Astrocyte (in vitro differentiated cells and primary cell): ENCODE measurements around the gene CEACAM5. TPM values are rescaled to one million over a fixed set of nuclear protein-coding genes. Genes with fewer than 3 reads are reported as not detected.

Experiments used
- DNase-seq: peaks from one replicate; pipeline ENCODE4 v3.0.0-alpha.2; 2010; ENCODE audit warnings: low read depth
- FAIRE-seq: peaks from 2 replicates; lab custom pipeline; 2011; peaks lifted over from hg19 to GRCh38; lab: Jason Lieb, UNC
- H2AFZ ChIP-seq: 2 replicates; pipeline ENCODE4 v1.6.0; 2012; ENCODE audit warnings: low read depth, low read length, inconsistent platforms
- H3K27ac ChIP-seq: 2 replicates; pipeline ENCODE4 v1.5.1; 2011; ENCODE audit warnings: low read depth, low read length, inconsistent platforms
- H3K27me3 ChIP-seq: 2 replicates; pipeline ENCODE4 v1.6.0; 2011; ENCODE audit warnings: low read length, inconsistent platforms; ENCODE audit not compliant: insufficient read depth
- H3K36me3 ChIP-seq: 2 replicates; pipeline ENCODE4 v1.5.1; 2011; ENCODE audit warnings: low read length, inconsistent platforms; ENCODE audit not compliant: insufficient read depth
- H3K4me1 ChIP-seq: 2 replicates; pipeline ENCODE4 v1.5.1; 2011; ENCODE audit warnings: low read length, inconsistent platforms; ENCODE audit not compliant: insufficient read depth
- H3K4me2 ChIP-seq: 2 replicates; pipeline ENCODE4 v1.6.0; 2012; ENCODE audit warnings: low read length, inconsistent platforms
- H3K4me3 ChIP-seq: 2 replicates; pipeline ENCODE4 v1.5.1; 2011; ENCODE audit warnings: low read depth, mild to moderate bottlenecking, low read length, inconsistent platforms; ENCODE audit not compliant: insufficient read depth
- H3K79me2 ChIP-seq: 2 replicates; pipeline ENCODE4 v1.6.0; 2012; ENCODE audit warnings: mild to moderate bottlenecking, low read length, inconsistent platforms; ENCODE audit not compliant: insufficient read depth
- H3K9ac ChIP-seq: 2 replicates; pipeline ENCODE4 v1.6.0; 2012; ENCODE audit warnings: mild to moderate bottlenecking, low read length, inconsistent platforms
- H3K9me3 ChIP-seq: 2 replicates; pipeline ENCODE4 v1.5.1; 2012; ENCODE audit warnings: low read depth, mild to moderate bottlenecking, low read length, inconsistent platforms; ENCODE audit not compliant: insufficient read depth
- H4K20me1 ChIP-seq: 2 replicates; pipeline ENCODE4 v1.6.0; 2012; ENCODE audit warnings: low read length, inconsistent platforms; ENCODE audit not compliant: insufficient read depth
- H3K27ac Mint-ChIP-seq: one replicate; pipeline ENCODE4 v1.8.0; 2021; ENCODE audit warnings: mild to moderate bottlenecking, mixed read lengths; ENCODE audit not compliant: unreplicated experiment
- H3K27me3 Mint-ChIP-seq: one replicate; pipeline ENCODE4 v1.8.0; 2021; ENCODE audit warnings: low read depth, mixed read lengths; ENCODE audit not compliant: unreplicated experiment
- H3K36me3 Mint-ChIP-seq: one replicate; pipeline ENCODE4 v1.8.0; 2021; ENCODE audit warnings: low read depth, mixed read lengths; ENCODE audit not compliant: unreplicated experiment
- H3K4me1 Mint-ChIP-seq: one replicate; pipeline ENCODE4 v1.8.0; 2021; ENCODE audit warnings: low read depth, mixed read lengths; ENCODE audit not compliant: unreplicated experiment
- H3K4me3 Mint-ChIP-seq: one replicate; pipeline ENCODE4 v1.8.0; 2021; ENCODE audit warnings: mild to moderate bottlenecking, moderate library complexity, mixed read lengths; ENCODE audit not compliant: unreplicated experiment
- H3K9me3 Mint-ChIP-seq: one replicate; pipeline ENCODE4 v1.8.0; 2021; ENCODE audit warnings: mild to moderate bottlenecking, mixed read lengths; ENCODE audit not compliant: unreplicated experiment
- CTCF ChIP-seq: IDR thresholded peaks from 2 replicates; pipeline ENCODE4 v1.5.1; 2011; ENCODE audit warnings: low read depth, mild to moderate bottlenecking, inconsistent platforms, low read length, moderate library complexity; ENCODE audit not compliant: insufficient read depth
- EZH2 ChIP-seq: IDR thresholded peaks from 2 replicates; pipeline ENCODE4 v1.6.1; 2012; ENCODE audit warnings: mild to moderate bottlenecking, low read length, inconsistent platforms; ENCODE audit not compliant: insufficient read depth
- total RNA-seq: library from RNA; stranded (reverse); gene quantifications from 2 replicates; pipeline ENCODE4 v1.2.1, GENCODE V29; 2021

The CEACAM5 gene
- total RNA-seq, 1 donor from 2014 or later: not detected

GRCh38 chr19:41687419-41687818 lies 21.0 kb upstream of the CEACAM5 start:
- no peak for FAIRE-seq
- Mint-ChIP-seq H3K27me3 (peaks cover 89% of the 10 kb centered on the region), H3K4me1 (no peaks in the 10 kb centered on the region), H3K27ac (no peak overlapping the region), H3K4me3 (no peak overlapping the region), H3K36me3 (no peaks in the 10 kb centered on the region), H3K9me3 (peaks cover 2% of the 10 kb centered on the region)
- no peak overlapping the region for H3K9ac ChIP-seq
- no peak overlapping the region for H3K4me3 ChIP-seq
- no peaks in the 10 kb centered on the region for H3K27me3 ChIP-seq
- no peak overlapping the region for H3K4me2 ChIP-seq
- no peaks in the 10 kb centered on the region for H3K36me3 ChIP-seq
- no peak for TF ChIP-seq EZH2
- no peak overlapping the region for H3K27ac ChIP-seq
- H3K9me3 ChIP-seq: no peaks in the 10 kb centered on the region
- no peaks in the 10 kb centered on the region for H3K4me1 ChIP-seq
- no peak for DNase-seq
- H3K79me2 ChIP-seq: no peaks in the 10 kb centered on the region
- H4K20me1 ChIP-seq: no peaks in the 10 kb centered on the region
- no peak overlapping the region for H2AFZ ChIP-seq

DNA sequence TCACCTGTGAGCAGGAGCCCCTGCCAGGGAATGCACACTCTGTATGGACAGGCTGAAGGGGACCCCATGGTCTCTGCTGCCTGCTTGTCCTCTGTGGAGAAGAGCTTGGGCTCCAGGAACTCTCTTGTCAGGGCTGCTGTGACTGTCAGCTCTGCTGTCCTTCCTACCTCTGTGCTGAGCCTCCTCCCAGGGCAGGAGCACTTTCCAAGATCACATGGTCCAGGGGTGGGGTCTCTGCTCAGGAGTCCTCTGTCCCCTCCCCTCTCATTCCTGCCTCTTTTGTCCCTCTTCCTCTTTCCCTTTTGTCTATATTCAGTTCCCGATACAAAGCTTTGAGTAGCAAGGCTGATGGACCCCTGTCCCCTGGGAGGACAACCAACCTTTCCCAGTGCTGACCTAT lies 20.3 kb upstream of the CEACAM5 start, which contains the start of gene CEACAM7:
Gene CEACAM7, minus strand, starts transcription at position 173 of the 400 bp plus-strand sequence. Its CDS starts 105 bp downstream, at position 68.
- H3K36me3 Mint-ChIP-seq: no peaks in the 10 kb centered on the region
- no peaks in the 10 kb centered on the region for H3K36me3 ChIP-seq
- FAIRE-seq: no peak
- no peaks in the 10 kb centered on the region for H3K79me2 ChIP-seq
- no peak within 1 kb of the TSS for H3K27ac Mint-ChIP-seq
- no peaks in the 10 kb centered on the region for H3K27me3 ChIP-seq
- no peak within 1 kb of the TSS for H2AFZ ChIP-seq
- no peak within 1 kb of the TSS for H3K27ac ChIP-seq
- no peak within 1 kb of the TSS for H3K4me3 ChIP-seq
- TF ChIP-seq EZH2: no peak
- TF ChIP-seq CTCF: no peak
- H3K4me1 Mint-ChIP-seq: no peaks in the 10 kb centered on the region
- no peaks in the 10 kb centered on the region for H4K20me1 ChIP-seq
- H3K27me3 Mint-ChIP-seq: peaks cover 88% of the 10 kb centered on the region
- H3K4me3 Mint-ChIP-seq: no peak within 1 kb of the TSS
- H3K9me3 ChIP-seq: no peaks in the 10 kb centered on the region
- H3K9me3 Mint-ChIP-seq: peaks cover 5% of the 10 kb centered on the region
- no peak within 1 kb of the TSS for H3K9ac ChIP-seq
- no peaks in the 10 kb centered on the region for H3K4me1 ChIP-seq
- DNase-seq: no peak
- no peak within 1 kb of the TSS for H3K4me2 ChIP-seq

DNA sequence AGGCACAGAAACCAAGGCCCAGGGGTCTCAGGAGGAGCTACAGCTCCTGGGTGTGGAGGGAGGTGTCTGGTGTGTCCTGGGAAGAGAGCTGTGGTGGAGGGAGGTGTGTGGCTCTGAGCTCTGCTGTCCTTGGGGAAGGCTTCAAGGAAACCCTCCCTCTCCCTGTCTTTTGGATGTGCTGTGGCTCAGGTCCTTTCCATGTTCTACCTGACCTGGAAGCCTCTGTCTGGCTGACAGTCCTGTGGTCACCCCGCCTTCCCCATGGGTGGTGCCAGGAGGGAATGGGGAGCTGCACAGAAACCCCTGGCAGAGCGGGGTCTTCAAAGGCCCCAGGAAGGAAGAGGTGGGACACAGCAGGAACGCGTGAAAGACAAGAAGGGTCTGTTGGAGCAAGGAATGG lies 19.7 kb upstream of the CEACAM5 start:
- no peak overlapping the region for H3K27ac Mint-ChIP-seq
- Histone ChIP-seq H3K4me3 (no peak overlapping the region), H4K20me1 (no peaks in the 10 kb centered on the region), H3K9ac (no peak overlapping the region), H3K27me3 (no peaks in the 10 kb centered on the region), H3K9me3 (no peaks in the 10 kb centered on the region), H3K27ac (no peak overlapping the region), H3K4me1 (no peaks in the 10 kb centered on the region), H3K36me3 (no peaks in the 10 kb centered on the region), H3K4me2 (no peak overlapping the region), H2AFZ (no peak overlapping the region), H3K79me2 (no peaks in the 10 kb centered on the region)
- H3K36me3 Mint-ChIP-seq: no peaks in the 10 kb centered on the region
- no peak overlapping the region for H3K4me3 Mint-ChIP-seq
- TF ChIP-seq EZH2: no peak
- TF ChIP-seq CTCF: no peak
- H3K4me1 Mint-ChIP-seq: no peaks in the 10 kb centered on the region
- H3K9me3 Mint-ChIP-seq: peaks cover 6% of the 10 kb centered on the region
- DNase-seq (no peak), FAIRE-seq (no peak)
- H3K27me3 Mint-ChIP-seq: peaks cover 84% of the 10 kb centered on the region
